Right kidney (tissue), 1 donor: Measurements from ENCODE around the gene CD320.
"Not testable (repeated sequence)": the region's sequence is repeated elsewhere in the genome, so short reads cannot be mapped to it uniquely, and the experiment has no call there.

ENCODE experiments used
- DNase-seq: peaks from one replicate; pipeline ENCODE4 v3.0.0-alpha.2; 2016

The CD320 gene

DNA sequence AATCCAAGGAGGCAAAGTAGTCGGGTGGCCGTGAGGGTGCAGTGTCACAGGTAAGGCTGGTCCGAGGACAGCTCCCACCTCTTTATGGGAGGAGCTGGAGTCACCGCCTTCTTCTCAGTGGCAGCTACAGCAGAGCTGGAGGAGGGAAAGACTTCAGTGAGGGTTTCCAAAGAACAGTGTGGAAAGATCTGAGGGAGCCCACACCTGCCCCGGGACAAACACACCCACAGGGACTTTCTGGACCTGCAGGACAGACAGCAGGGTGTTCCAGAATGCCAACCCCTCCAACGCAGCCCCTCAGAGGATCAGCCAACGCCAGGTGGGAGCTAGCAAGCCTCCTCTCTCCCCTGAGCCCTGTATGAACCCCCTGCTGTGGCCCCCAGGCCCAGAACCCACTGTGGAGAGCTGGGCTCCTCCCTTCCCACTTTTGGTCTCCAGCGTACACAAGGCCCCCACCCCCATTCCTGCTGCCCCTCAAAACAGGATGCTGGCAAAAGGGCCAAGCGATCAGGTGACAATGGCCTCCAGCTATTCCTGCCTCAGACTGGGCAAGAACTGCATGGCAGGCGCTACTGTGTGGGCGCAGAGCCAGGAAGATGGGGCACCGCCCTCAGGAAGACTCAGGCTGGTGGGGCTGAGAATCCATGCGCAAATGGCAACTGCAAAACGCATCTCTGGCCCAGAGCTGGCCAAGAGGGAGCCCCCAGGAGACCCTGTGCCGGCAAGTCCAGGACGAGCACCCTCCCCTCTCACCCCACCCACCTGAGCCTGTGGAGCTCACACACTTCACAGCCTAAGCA is 3.5 kb upstream of the CD320 start:
- no peak for DNase-seq

DNA sequence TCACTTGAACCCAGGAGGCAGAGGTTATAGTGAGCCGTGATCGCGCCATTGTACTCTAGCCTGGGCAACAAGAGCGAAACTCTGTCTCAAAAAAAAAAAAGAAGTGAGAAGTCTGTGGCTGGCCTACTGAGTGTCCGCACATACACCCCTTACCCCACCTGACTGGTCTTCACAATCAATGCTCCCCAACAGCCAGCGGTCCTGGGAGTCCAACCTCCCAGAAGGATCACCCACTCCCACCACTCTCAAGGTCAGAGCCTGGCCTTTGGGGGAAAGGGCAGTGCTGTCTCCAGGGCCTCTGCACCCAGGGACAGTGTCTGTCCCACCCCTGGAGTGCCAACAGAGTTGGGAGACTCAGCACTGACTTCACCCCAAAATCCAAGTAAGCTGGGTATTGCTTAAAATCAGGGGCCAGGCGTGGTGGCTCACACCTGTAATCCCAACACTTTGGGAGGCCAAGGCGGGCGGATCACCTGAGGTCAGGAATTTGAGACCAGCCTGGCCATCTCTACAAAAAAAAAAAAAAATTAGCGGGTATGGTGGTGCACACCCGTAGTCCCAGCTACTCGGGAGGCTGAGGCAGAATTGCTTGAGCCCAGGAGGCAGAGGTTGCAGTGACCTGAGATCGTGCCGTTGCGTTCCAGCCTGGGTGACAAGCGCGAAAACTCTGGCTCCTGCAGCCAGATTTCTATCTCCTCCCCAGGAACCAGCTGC is 2.3 kb upstream of the CD320 start:
- no peak for DNase-seq

DNA sequence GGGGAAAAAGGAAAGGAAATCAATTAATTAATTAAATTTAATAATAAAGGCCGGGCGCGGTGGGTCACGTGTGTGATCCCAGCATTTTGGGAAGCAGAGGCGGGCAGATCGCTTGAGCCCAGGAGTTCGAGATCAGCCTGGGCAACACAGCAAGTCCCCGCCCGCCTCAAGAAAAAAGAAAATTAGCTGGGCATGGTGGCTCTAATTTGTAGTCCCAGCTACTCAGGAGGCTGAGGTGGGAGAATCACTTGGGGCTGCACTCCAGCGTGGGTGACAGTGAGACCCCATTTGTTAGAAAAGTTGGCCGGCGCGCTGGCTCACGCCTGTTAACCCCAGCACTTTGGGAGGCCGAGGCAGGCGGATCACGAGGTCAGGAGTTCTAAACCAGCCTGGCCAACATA is 733 bp upstream of the CD320 start:
- DNase-seq: no peak

DNA sequence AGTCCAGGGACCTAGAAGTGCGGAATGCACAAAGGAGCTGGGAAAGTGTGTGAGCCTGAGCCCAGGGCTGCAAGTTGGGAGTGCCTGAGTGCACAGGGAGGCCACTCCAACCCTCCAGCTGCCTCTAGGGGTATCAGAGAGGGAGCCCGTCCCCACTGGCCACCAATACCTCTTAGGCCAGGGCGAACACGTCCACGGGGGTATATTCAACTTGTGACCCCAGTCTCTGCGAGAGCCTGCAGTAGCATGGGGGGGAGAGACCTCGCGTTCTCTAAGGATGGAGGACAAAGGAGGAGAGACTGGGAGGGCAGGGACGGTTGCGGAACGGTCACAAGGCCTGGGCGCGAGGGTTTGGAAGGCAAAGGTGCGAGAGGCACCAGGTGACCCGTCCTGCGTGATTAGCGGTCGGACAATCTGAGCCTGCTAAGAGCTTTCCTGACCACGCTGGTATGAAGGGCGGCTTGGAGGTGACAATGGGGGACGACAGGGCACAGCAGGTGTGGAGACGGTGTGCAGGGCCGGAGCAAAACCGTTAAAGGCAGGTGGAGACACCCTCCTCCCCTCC is 676 bp downstream of the CD320 start:
- DNase-seq: no peak

DNA sequence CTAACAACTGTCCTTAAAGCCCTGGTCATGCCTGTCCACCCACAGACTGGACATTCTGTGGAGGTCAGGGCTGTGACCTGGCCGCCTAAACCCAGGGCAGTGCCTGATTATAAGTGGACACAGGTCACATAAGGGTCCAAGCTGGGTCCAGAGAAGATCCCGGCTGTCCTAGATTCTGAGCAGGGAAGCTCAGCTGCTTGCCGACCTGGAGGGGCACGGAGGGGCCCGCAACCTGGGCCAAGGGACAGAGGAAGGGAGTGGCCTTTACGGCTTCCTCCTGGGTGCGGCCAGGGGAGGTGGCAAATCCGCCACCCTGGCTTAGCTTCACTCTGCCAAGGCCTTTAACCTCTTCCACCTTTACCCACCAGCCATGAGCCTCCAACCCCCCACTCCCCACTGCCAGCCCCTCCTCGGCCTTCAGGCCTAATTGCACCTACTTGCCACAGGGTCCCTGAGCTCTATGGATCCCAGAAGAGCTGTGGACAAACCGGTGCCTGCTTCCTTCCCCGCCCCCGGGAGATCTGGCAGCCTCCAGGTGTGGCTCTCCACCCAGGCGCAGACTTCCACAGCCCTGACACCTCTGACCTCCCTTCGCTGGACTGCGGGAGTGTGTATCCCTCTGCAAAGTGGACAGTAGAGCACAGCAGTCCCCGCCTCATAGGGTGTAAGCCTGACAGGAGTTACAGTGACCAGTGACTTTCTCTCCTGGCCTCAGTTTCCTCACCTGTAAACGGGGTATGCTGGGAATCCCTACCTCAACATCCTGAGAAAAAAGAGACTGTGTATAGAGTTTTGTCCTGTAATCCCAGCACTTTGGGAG is 1.7 kb downstream of the CD320 start:
- DNase-seq: no peak

GRCh38 chr19:8305798-8306197 is 2.4 kb downstream of the CD320 start:
- no peak for DNase-seq

GRCh38 chr19:8304841-8305621 is 3.1 kb downstream of the CD320 start:
- no peak for DNase-seq

DNA sequence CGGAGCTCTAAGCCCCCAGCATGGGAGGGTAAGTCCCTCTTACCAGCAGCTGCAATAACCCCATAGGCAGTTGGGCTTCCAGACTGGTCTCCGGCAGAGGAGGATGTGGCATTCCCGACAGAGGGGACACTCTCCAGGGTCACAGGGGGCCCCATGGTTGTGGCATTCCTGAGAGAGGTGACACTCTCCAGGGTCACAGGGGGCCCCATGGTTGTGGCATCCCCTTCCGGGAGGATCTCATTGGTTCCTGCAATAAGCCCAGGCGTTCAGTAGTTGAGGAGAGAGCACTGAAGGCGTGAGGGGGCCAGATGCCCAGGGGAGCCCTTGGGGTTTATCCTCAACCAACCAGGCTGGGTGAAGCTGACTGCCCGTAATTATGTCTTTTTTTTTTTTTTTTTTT is 5.4 kb downstream of the CD320 start:
- no peak for DNase-seq

GRCh38 chr19:8302357-8302691 is 5.8 kb downstream of the CD320 start:
- DNase-seq: no peak

GRCh38 chr19:8291337-8291736 is 16.8 kb downstream of the CD320 start:
- DNase-seq: not testable (repeated sequence)

DNA sequence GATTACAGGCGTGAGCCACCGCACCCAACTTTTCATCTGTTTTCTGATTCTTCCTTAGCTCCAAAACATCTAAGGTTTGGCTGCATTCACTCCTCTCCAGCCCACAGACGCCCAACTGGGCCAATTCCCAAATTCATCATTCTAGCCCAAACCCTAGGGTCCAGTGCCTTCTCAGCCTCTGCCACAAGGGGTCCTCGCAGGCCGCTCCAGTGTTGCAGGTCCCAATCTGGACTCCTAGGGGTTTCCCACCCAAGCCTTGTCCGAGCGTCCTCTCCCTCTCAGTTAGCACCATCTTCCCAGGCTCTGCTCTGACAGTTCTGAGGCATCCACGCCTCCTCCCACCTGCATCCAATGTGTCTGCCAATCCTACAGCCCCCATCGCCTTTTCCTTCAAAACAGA is 31.6 kb downstream of the CD320 start:
- not testable (repeated sequence) for DNase-seq

DNA sequence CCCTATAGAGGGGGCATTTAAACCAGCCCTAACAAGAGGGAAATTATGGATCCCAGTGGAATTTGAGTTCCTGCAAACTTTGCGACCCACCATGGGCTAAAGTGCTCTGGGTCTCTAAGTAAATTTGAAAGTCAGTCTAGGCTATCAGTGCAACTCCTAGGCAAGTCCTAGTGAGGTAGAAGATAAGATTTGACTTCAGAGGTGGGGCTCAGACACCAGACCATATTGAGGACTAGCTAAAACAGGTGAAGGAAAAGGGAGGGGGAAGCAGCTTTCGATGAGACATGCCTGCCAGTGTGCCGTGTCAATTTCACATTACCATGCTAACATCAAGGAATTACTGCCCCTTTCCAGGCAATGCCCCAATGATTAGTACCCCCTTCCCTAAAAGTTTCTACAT is 38.4 kb downstream of the CD320 start:
- no peak for DNase-seq

GRCh38 chr19:8265872-8266271 is 42.3 kb downstream of the CD320 start:
- no peak for DNase-seq

DNA sequence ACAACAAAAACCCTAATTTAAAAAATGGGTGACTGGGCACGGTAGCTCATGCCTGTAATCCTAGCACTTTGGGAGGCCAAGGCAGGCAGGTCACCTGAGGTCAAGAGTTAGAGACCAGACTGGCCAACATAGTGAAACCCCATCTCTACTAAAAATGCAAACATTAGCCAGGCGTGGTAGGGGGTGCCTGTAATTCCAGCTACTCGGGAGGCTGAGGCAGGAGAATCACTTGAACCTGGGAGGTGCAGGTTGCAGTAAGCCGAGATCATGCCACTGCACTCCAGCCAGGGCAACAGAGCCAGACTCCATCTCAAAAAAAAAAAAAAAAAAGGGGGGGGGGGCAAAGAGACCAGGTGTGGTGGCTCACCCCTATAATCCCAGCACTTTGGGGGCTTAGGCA is 43.9 kb downstream of the CD320 start:
- DNase-seq: not testable (repeated sequence)

GRCh38 chr19:8262431-8262830 is 45.7 kb downstream of the CD320 start:
- DNase-seq: no peak

GRCh38 chr19:8261881-8262280 is 46.3 kb downstream of the CD320 start:
- DNase-seq: no peak

GRCh38 chr19:8261347-8261746 is 46.8 kb downstream of the CD320 start:
- no peak for DNase-seq

GRCh38 chr19:8259922-8260247 is 48.3 kb downstream of the CD320 start:
- no peak for DNase-seq

GRCh38 chr19:8259142-8259921 is 48.8 kb downstream of the CD320 start:
- DNase-seq: no peak

DNA sequence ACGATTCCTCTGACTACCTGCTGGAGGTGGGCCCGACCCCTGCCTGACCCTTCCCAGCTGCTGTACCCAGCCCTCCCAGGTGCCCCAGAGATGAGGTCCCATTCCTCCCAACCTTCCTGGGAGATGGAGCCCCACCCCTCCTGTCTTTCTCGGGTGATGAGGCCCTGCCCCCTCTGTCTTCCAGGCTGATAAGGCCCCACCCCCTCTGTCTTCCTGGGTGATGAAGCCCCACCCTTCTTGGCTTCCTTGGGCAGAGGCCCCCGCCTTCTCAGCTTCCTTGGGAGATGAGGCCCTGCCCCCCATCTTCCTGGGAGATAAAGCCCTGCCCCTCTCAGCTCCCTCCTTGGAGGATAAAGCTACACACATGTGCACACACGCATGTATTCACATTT is 51.1 kb downstream of the CD320 start:
- DNase-seq: no peak

DNA sequence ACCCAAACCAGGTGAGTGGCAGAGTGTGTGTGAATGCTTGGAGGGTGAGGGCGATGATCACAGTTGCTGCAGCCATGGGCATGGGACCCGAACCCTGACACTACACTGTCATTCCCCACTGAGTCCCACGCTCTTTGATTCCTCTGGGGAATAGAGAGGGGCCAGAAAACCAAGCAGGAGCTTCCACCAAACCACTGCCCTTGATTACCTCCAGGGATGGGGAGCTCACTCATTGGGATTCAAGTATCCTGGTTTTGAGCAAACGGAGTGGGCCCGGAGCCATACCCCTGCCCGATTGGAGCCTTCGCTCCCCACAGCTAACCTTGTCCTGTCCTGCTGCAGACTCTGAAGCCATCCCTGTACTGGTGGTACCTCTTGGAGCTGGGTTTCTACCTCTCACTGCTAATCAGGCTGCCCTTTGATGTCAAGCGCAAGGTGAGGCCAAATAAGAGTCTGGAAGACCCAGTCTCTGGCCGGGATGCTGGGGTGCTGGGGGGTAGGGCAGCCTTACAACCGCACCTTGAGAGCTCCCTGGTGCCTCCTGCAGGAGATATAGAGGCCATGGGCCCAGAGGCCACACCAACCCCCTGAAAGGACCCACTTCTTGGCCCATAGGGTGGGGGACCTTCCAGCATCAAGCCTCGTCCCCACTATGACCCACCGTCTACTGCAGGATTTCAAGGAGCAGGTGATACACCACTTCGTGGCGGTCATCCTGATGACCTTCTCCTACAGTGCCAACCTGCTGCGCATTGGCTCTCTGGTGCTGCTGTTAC is 51.7 kb downstream of the CD320 start:
- DNase-seq: no peak
